NCI-H146 treated with DMSO at 0.1 percent for 48 hours (cell line): ENCODE results near the gene R3HDM4.

Experiments used
- DNase-seq: peaks from one replicate; lab custom pipeline; 2025; ENCODE audit not compliant: unreplicated experiment; lab: John Stamatoyannopoulos, UW

Gene R3HDM4

GRCh38 chr19:947707-948539, 34.9 kb upstream of the R3HDM4 start:
- DNase-seq, result no peak

GRCh38 chr19:947090-947706, 34.2 kb upstream of the R3HDM4 start:
- DNase-seq, result no peak

- DNase-seq, result no peak
Measured at GRCh38 chr19:945401-946252, 32.6 kb upstream of the R3HDM4 start.

DNA sequence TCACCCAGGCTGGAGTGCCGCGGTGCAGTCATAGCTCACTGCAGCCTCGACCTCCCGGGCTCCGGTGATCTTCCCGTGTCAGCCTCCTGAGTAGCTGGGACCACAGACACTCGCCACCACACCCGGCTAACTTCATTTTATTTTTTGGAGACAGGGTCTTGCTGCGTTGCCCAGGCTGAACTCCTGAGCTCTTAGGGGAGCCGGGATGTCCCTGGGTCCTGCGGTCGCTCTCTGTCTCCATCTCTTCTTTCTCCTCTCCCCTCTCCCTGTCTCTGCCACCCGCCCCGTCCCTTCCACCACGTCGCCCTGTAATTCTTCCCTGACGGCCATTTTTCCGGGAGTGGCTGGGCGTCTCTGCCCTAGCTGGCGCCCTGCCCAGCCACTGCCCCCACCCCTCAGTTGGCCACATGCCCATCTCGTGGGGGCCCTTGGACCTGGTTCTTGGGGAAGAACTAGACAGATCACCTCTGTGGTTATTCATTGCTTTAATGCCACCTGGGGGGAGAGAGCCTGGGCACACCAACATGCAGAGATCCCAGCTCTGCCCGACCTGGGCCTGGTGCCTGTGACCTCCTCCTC, 31.7 kb upstream of the R3HDM4 start:
- no peak for DNase-seq

- no peak for DNase-seq
Measured at GRCh38 chr19:944171-944567, 31.1 kb upstream of the R3HDM4 start.

DNA sequence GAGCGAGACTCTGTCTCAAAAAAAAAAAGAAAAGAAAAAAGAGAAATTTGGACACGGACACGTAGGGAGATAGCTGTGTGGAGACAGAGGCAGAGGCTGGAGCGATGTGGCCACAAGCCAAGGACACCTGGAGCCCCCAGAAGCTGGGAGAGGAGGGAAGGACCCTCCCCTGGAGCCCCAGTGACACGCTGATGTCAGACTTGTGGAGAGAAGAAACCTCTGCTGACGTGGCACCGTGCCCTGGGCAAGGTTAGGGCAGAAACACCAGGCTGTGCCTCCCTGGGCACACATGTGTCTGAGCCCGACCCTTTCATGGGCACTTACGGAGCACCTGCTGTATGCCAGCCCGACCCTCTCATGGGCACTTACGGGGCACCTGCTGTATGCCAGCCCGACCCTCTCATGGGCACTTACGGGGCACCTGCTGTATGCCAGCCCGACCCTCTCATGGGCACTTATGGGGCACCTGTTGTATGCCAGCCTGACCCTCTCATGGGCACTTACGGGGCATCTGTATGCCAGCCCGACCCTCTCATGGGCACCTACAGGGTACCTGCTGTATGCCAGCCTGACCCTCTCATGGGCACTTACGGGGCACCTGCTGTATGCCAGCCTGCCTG, 30.6 kb upstream of the R3HDM4 start:
- no peak for DNase-seq

DNA sequence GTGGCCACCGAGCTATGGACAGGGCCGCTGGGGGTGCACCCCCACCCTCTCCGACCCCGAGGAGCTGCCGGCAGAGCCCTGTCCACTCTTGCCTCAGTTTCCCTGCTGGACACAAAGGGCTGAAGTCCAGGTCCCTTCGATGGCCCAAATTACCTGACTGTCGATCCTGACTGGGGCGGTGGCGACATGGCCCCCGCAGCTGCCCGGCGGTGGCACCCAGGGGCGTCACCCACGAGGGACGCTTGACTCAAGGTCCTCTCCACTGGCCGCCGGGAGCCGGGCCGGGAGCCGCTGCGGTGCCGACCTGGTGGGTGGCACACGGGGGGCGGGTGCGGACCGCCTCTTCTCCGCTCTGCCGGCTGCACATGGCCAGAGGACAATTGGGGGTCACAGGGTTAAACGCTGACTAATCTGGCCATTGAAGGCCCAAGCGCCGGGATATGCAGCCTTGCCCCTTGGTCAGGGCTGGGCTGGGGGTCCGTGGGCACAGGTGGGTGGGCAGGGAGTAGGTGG, 29.2 kb upstream of the R3HDM4 start:
- no peak for DNase-seq

GRCh38 chr19:941292-942132, 28.5 kb upstream of the R3HDM4 start:
- no peak for DNase-seq

- no peak for DNase-seq
Measured at GRCh38 chr19:940591-941291, 27.7 kb upstream of the R3HDM4 start.

DNA sequence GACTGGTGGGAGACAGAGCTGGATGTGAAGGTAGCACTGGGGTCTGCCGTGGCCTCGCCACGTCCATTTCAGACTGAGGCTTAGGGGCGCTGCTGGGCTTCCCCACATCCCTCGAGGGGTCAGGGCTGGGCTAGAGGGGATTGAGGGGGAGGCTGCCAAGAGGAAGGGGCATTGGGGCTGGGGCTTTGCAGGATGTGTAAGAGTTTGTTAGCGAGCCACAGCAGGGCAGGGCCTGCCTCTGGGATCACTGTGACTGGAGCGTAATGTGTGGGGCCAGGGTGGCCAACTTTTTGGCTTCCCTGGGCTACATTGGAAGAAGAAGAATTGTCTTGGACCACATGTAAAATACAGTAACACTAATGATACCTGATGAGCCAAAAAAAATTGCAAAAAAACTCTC, 26.9 kb upstream of the R3HDM4 start:
- no peak for DNase-seq

- no peak for DNase-seq
Measured at GRCh38 chr19:939439-939838, 26.4 kb upstream of the R3HDM4 start.

GRCh38 chr19:938233-938923, 25.4 kb upstream of the R3HDM4 start:
- DNase-seq, result no peak

DNA sequence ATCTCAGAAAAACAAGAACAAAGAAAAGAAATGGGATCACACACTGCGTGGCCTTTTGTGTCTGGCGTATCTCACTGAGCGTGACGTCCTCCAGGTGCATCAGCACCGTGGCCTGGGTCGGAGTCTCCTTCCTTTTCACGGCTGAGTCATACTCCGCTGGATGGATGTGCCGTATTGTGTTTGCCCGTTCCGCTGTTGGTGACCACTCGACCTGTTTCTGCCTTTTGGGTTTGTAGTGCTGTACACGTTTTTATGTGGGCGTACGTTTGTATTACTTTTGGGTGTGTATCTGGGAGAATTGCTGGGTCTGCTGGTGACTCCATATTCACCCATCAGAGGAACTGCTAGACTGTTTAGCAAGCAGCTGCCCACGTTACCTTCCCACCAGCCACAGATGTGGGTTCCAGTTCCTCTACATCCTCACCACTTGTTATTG, 24.3 kb upstream of the R3HDM4 start:
- no peak for DNase-seq

DNA sequence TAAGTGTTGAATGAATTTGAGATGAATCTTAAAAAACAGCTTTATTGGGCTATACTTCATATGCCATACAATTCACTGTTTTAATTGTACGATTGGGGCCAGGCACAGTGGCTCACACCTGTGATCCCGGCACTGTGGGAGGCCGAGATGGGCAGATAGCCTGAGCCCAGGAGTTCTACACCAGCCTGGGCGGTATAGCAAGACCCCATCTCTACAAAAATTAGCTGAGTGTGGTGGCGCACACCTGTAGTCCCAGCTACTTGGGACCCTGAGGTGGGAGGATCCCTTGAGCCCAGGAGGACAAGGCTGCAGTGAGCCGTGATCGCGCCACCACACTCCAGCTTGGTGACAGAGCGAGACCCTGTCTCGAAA, 23.1 kb upstream of the R3HDM4 start:
- no peak for DNase-seq

- no peak for DNase-seq
Measured at GRCh38 chr19:934865-935479, 22.0 kb upstream of the R3HDM4 start.

GRCh38 chr19:934197-934840, 21.3 kb upstream of the R3HDM4 start:
- no peak for DNase-seq

GRCh38 chr19:933553-933882, 20.5 kb upstream of the R3HDM4 start:
- no peak for DNase-seq
